Measurements from ENCODE around the gene MAD1L1. TPM values are rescaled to one million over a fixed set of nuclear protein-coding genes. Genes with fewer than 3 reads are reported as not detected.
A peak's percentile ranks its signal among the peaks of the same experiment; 100 is the strongest.

Gene MAD1L1
- total RNA-seq, 1 donor from 2014 or later, result 54.0 TPM

DNA sequence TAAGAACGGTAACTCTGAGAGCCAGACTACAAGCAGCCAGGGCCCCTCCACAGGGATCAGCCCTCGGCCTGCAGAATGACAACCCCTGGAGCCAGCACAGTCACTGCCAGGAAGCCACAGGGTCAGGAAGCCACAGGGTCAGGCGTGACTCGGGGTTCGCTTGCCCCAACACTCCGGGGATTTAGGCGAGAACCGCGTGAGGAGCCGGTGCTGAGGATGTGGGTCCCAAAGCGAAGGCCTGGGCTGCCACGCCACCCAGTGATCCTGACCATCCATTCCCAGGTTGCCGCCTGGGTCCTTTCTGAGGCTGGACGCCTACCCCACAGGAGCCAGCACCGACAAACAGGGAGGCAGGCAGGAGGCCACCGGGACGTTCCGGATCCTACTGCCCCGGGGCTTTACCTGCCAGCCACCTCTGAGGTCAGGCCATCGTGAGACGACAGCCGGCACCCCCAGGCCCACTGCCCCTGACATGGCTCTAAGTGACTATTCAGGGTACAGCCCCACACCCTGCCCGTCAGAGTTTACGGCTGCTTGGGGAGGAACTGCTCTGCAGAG, 334.0 kb downstream of the MAD1L1 start:
- Mint-ChIP-seq H3K4me3 (no peak overlapping the region), H3K27me3 (no peaks in the 10 kb centered on the region), H3K27ac (no peak overlapping the region), H3K9me3 (no peaks in the 10 kb centered on the region), H3K4me1 (no peaks in the 10 kb centered on the region), H3K36me3 (ENCODE audit: low read depth) (no peaks in the 10 kb centered on the region)
- intact Hi-C loops (cut with micrococcal nuclease), result no loop called here
- DNase-seq, result no peak

DNA sequence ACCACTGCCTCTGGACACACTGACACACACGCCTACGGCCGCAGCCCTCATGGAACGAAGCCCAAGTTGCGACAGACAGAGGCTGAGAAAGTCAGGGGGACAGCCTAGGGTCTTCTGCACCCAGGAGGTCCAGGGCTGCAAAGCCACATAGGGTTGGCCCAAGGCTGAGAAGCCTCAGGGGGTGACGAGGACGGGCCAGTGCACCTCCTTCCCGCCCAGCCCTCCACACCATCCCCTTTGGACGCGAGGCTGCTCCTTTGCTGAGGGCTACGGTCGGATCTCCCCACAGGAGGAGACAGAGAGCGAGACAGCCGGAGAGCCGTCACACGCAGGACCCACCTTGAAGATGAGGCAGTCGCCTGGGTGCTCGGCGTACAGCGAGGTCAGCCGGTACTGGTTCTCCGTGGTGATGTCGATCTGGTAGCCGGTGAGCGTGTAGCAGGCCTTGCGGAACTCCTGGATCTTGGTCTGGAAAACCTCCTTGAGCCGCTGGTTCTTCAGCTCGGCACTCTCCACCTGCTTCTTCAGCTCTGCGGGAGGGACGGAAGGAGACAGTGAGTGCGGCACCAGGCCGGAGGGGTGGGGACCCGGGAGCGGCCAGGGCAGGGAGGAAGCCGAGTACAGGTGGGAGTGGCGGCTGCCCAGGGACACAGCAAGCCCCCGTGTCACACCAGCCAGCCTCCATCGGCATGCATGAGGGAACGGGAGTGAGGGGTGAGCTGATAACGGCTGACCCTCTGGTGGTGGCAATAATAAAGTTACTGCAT, 334.7 kb downstream of the MAD1L1 start:
- Mint-ChIP-seq H3K36me3 (ENCODE audit: low read depth) (no peaks in the 10 kb centered on the region), H3K9me3 (no peaks in the 10 kb centered on the region), H3K4me1 (no peaks in the 10 kb centered on the region), H3K4me3 (no peak overlapping the region), H3K27me3 (no peaks in the 10 kb centered on the region), H3K27ac (no peak overlapping the region)
- DNase-seq, result no peak
- intact Hi-C loops (cut with micrococcal nuclease), result no loop called here

DNA sequence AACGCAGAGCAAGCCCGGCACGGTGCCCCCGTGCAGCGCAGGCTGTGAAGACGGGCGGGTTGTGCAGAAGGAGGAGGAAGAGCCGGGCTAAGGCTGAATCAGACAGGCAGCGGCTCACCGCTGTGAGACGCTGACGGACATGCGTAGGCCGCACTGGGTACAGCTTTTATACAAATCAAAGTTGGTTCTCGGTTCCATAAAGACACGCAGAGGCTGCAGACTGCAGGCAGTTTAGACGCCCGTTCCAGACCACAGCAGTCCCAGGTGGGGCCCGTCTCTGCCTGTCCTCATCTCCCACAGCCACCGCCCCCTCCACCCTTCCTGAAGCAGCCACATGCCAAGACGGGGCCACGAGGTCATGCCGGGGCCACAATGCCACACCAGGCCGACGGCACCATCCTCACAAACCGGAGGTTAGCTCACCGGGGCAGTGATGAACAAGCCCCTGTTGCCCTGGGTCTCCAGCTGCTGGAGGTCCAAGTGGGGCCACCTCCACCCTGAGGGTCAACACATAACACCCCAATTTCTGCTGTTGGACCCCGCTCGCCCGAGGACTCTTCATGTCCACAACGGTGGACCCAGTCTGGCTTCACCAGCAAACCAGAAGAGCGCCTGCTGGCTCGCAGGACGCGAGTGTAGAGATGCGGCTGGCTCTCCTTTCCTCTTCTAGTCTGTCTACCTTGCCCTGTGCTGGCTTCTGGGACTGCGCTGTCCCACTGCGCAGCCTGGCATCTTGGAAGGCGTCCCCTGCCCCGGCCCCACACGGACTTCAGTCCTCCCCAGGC, 335.5 kb downstream of the MAD1L1 start:
- no peak overlapping the region for H3K27ac Mint-ChIP-seq
- no peaks in the 10 kb centered on the region for H3K27me3 Mint-ChIP-seq
- no peaks in the 10 kb centered on the region for H3K9me3 Mint-ChIP-seq
- no peak for DNase-seq
- no peaks in the 10 kb centered on the region for H3K4me1 Mint-ChIP-seq
- no peak overlapping the region for H3K4me3 Mint-ChIP-seq
- H3K36me3 Mint-ChIP-seq (ENCODE audit: low read depth), result no peaks in the 10 kb centered on the region
- intact Hi-C loops (cut with micrococcal nuclease), result no loop called here

GRCh38 chr7:1895664-1896515, 336.9 kb downstream of the MAD1L1 start:
- Mint-ChIP-seq H3K4me3 (no peak overlapping the region), H3K4me1 (peaks cover 1% of the 10 kb centered on the region), H3K27me3 (no peaks in the 10 kb centered on the region), H3K9me3 (no peaks in the 10 kb centered on the region), H3K36me3 (ENCODE audit: low read depth) (peaks cover 4% of the 10 kb centered on the region), H3K27ac (no peak overlapping the region)
- no peak for DNase-seq
- intact Hi-C loops (cut with micrococcal nuclease), result no loop called here

- peaks cover 6% of the 10 kb centered on the region for H3K36me3 Mint-ChIP-seq (ENCODE audit: low read depth)
- no peak for DNase-seq
- H3K27me3 Mint-ChIP-seq, result no peaks in the 10 kb centered on the region
- H3K9me3 Mint-ChIP-seq, result no peaks in the 10 kb centered on the region
- no peak overlapping the region for H3K4me3 Mint-ChIP-seq
- intact Hi-C loops (cut with micrococcal nuclease), result no loop called here
- peaks cover 5% of the 10 kb centered on the region for H3K4me1 Mint-ChIP-seq
- no peak overlapping the region for H3K27ac Mint-ChIP-seq
Observed at GRCh38 chr7:1894906-1895663, 337.7 kb downstream of the MAD1L1 start.

DNA sequence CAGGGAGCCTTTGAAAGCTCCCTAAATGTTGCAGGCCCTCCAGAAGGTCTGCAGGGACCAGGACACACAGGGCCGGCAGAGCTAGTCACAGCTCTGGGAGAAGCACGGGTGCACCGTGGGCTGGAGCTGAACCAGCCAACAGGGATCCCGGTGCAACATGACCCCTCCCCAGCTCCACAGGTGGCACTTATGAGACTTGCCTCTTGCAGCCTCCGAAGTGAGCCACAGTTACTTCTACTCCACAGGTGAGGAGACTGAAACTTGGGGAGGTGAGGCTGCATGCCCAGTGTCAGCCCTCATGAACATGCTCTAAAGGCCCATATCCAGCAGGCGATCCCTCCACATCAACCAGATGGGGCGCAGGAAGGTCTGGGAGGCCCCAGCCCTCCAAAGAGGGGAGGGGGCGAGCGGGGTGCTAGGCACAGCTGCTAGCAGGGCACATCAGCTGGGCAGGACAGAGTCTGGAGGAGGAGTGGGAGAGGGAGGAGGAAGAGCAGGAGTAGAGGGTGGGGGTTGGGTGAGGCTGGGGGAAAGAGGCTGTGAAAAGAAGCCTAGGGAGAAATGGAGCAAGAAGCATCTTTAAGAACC, 338.3 kb downstream of the MAD1L1 start:
- no peak for DNase-seq
- H3K36me3 Mint-ChIP-seq (ENCODE audit: low read depth), result peaks cover 6% of the 10 kb centered on the region

DNA sequence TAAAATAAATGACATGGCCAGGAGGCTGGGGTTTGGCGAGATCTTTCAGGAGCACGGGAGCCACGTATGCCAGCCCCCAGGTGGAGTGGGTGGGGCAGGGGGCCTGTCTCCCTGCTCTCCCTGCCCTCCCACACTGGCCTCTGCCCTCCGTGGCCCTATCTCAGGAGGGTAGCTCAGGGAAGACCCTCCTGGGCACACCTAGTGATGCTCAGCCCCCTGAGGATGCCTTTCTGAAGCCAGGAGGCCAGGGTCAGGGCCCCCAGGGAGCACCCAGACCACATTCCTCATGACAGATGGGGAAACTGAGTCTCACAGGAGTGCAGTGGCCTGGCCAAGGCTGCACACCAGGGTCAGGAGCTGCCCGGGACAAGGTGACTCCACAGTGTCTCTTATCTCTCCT, 339.3 kb downstream of the MAD1L1 start:
- intact Hi-C loops (cut with micrococcal nuclease), result no loop called here
- no peak overlapping the region for H3K27ac Mint-ChIP-seq
- no peak overlapping the region for H3K4me3 Mint-ChIP-seq
- H3K9me3 Mint-ChIP-seq, result peaks cover 3% of the 10 kb centered on the region
- no peak for DNase-seq
- H3K36me3 Mint-ChIP-seq (ENCODE audit: low read depth), result peaks cover 11% of the 10 kb centered on the region
- H3K27me3 Mint-ChIP-seq, result no peaks in the 10 kb centered on the region
- peaks cover 9% of the 10 kb centered on the region for H3K4me1 Mint-ChIP-seq

More for the DNA sequence above, 338.3 kb downstream of the MAD1L1 start:
- Mint-ChIP-seq H3K27me3 (no peaks in the 10 kb centered on the region), H3K27ac (no peak overlapping the region), H3K4me3 (no peak overlapping the region), H3K9me3 (no peaks in the 10 kb centered on the region), H3K4me1 (peaks cover 8% of the 10 kb centered on the region)
- intact Hi-C loops (cut with micrococcal nuclease), result no loop called here

- Mint-ChIP-seq H3K27ac (no peak overlapping the region), H3K4me1 (peaks cover 9% of the 10 kb centered on the region), H3K36me3 (ENCODE audit: low read depth) (peaks cover 15% of the 10 kb centered on the region), H3K4me3 (no peak overlapping the region), H3K9me3 (peaks cover 7% of the 10 kb centered on the region), H3K27me3 (no peaks in the 10 kb centered on the region)
- no peak for DNase-seq
- intact Hi-C loops (cut with micrococcal nuclease), result no loop called here
Observed at GRCh38 chr7:1893036-1893435, 339.7 kb downstream of the MAD1L1 start.

DNA sequence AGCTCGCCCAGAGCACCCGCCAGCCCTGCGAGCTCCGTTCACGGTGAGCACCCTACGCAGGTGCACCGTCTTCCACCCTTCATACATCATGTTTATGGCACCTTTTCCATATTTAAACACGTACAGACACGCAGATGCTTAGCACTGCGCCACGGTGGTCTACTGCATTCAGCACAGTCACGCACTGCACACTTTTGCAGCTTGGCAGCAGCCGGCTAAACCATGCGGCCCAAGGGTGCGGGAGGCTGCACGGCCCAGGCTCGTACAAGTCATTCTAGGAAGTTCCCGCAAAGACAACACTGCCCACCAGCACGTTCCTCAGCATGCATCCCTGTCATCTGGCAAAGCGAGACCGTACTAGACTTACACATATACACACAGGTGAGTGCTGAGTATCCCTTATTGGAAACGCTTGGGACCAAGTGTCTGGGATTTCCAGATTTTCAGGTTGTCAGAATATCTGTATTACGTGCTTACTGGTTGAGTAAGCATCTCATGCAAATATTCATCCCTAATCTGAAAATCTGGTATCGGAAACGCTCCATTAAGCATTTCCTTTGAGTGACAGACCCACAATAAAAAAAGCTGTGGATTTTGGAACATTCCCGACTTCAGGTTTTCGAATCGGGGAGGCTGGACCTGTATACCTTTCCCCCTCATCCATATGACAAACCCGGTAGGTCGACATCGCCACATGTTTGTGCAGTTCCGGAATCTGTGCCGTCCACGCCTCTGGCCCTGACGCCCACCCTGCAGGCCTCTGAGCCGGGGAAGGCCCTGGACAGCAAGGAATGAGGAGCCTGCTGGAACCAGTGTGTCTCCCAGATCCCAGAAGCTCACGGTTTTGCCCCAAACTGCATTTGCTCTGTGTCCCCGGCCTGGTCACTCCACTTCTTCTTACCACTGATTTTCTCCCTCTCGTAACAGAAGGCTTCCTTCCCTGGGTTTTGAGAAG, 340.5 kb downstream of the MAD1L1 start:
- Mint-ChIP-seq H3K9me3 (peaks cover 9% of the 10 kb centered on the region), H3K4me3 (no peak overlapping the region), H3K27me3 (no peaks in the 10 kb centered on the region), H3K4me1 (peaks cover 9% of the 10 kb centered on the region), H3K27ac (no peak overlapping the region), H3K36me3 (ENCODE audit: low read depth) (peaks cover 22% of the 10 kb centered on the region)
- no peak for DNase-seq
- intact Hi-C loops (cut with micrococcal nuclease), result no loop called here

GRCh38 chr7:1890289-1891235, 342.2 kb downstream of the MAD1L1 start:
- H3K4me3 Mint-ChIP-seq, result no peak overlapping the region
- peaks cover 32% of the 10 kb centered on the region for H3K36me3 Mint-ChIP-seq (ENCODE audit: low read depth)
- H3K9me3 Mint-ChIP-seq, result peaks cover 9% of the 10 kb centered on the region
- peaks cover 9% of the 10 kb centered on the region for H3K4me1 Mint-ChIP-seq
- DNase-seq, result no peak
- H3K27ac Mint-ChIP-seq, result no peak overlapping the region
- intact Hi-C loops (cut with micrococcal nuclease), result no loop called here
- H3K27me3 Mint-ChIP-seq, result no peaks in the 10 kb centered on the region

- H3K27me3 Mint-ChIP-seq, result no peaks in the 10 kb centered on the region
- peaks cover 9% of the 10 kb centered on the region for H3K9me3 Mint-ChIP-seq
- H3K4me3 Mint-ChIP-seq, result no peak overlapping the region
- intact Hi-C loops (cut with micrococcal nuclease), result no loop called here
- H3K4me1 Mint-ChIP-seq, result peaks cover 9% of the 10 kb centered on the region
- peaks cover 32% of the 10 kb centered on the region for H3K36me3 Mint-ChIP-seq (ENCODE audit: low read depth)
- H3K27ac Mint-ChIP-seq, result no peak overlapping the region
- peak; percentile 72 for DNase-seq
Observed at GRCh38 chr7:1889556-1890181, 343.1 kb downstream of the MAD1L1 start.
